ENCODE results near the gene DCDC1.
"Not testable (repeated sequence)": the region's sequence is repeated elsewhere in the genome, so short reads cannot be mapped to it uniquely, and the experiment has no call there.

Gene DCDC1

DNA sequence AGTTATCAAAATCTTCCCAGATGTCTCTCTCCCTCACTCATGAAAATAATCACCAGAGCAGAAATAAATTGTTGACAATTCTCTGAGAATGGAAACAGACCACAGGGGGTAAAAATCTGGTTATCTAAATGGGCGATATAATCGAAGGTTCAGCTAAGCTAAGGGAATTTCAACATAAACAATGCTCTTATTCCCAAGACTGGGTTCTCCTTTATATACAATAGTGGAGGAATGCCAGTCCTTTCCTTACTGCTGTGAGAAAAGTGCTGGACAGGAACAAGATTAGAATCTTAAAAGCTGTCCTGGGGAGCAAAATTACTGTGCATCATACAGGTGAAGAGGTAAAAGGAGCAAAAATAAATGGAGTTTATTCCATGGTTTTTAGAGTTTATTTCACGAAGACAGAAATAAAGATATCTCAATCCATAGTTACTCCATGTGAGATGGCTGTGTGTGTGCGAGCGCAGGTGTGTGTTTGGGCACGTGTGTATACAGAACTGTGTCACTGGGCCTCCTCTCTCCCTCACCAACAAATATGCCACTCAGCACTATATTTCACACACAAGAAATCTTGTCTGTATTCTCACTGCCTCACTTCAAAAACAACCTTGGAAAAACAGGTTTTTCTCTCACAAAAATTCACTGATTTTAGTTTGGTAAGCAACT lies 385.6 kb downstream of the DCDC1 start:
- DNase-seq = no peak

- no peak for DNase-seq
These were observed 386.4 kb downstream of the DCDC1 start for GRCh38 chr11:30983143-30983542.

GRCh38 chr11:30967579-30967978 lies 402.0 kb downstream of the DCDC1 start:
- no peak for DNase-seq

DNA sequence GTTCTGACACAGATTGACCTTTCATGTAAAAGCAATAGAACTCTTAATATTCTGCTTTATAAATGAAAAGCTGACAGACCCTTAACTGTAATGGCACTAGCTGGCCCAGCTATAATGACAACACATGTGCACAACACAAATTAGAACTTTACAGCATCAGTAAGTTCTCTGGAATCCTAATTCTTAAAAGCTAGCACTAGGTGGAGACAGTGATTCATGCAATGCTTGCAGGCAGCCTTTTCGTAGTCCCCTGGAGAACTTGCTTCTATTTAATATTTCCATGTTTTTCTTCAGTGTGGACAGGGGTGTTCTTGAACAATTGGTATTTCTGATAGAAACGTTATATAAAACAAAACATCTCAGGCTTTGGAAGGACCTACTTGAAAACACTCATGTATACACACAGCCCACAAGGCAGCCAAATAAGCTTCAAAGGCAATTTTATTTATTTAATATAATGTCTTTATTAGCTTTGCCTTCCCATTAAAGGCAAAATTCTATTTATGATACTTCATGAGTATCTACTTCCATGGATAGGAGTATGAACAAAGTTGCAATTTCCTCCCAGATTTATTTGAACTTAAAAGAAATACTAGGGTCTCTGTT lies 409.0 kb downstream of the DCDC1 start:
- DNase-seq = peak; percentile 17

- DNase-seq = no peak
These were observed 412.8 kb downstream of the DCDC1 start for GRCh38 chr11:30956751-30957150.

GRCh38 chr11:30949838-30950237 lies 419.7 kb downstream of the DCDC1 start:
- no peak for DNase-seq

DNA sequence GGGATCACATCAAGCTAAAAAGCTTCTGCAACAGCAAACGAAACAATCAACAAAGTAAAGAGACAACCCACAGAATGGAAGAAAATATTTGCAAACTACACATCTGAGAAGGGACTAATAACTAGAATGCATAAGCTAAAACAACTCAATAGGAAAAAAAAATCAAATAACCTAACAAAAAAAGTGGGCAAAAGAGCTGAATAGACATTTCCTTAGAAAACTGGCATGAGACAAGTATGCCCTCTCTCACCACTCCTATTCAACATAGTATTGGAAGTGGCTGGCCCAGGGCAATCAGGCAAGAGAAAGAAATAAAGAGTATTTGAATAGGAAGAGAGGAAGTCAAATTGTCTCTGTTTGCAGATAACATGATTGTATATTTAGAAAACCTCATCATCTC lies 421.8 kb downstream of the DCDC1 start:
- not testable (repeated sequence) for DNase-seq

- no peak for DNase-seq
These were observed 430.7 kb downstream of the DCDC1 start for GRCh38 chr11:30938810-30939209.

DNA sequence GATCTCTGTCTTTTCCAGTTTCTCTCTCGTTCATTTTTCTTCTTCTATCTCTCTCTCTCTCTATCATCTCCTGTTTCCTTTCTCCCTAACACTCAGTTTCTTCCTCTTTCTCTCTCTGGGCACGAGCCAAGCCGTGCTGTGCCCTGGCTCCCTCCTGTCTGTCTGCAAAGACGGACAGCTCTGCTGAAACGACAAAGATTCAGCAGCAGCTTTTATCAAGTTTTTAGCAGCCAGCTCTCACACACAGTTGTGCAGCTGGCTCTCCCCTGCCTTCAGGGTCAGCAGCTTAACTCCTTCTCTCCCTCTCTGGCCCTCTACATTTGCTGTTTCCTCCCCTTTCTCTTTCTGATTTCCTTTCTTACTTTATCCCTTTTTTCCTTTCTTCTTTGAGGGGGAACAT lies 431.4 kb downstream of the DCDC1 start:
- no peak for DNase-seq

DNA sequence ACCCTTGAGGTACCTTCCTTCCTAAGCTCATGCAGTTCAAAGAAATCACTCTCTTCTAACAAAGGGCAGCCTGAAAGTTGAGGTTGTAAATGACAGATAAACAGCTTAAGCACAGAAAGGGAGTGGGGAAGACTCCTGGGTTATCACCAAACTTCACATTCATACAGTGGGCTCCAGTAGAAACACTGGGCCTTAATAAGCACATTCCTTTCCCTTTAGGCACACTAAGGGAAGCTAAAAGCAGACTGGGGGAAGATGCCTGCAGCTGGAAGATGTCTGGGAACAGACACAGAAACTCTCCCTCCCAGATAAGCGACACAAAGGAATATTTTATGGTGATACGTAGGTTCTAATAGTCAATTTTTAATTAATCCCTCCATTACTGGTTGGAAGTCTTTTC lies 433.0 kb downstream of the DCDC1 start:
- DNase-seq = no peak

GRCh38 chr11:30935861-30936260 lies 433.7 kb downstream of the DCDC1 start:
- no peak for DNase-seq

DNA sequence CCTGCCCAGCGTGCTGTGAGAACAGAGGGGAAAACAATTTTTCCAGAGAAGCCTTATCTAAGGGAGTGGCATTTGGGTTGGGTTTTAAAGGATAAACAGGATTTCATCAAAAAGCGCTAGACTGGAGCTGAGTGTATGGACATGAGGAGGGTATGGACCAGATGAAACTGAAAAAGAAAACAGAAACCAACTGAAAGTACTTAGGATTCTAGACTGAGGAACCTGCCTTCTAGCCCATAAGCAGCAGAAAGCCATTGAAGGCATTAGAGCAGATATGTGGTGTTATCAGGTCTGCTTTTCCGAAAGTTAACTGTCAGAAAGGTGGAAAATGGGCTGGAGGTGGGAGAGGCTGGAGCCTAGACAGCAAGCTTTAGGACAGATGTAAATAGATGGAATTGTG lies 443.4 kb downstream of the DCDC1 start:
- no peak for DNase-seq

- no peak for DNase-seq
These were observed 447.7 kb downstream of the DCDC1 start for GRCh38 chr11:30921811-30922210.

- no peak for DNase-seq
These were observed 450.0 kb downstream of the DCDC1 start for GRCh38 chr11:30919389-30920152.

DNA sequence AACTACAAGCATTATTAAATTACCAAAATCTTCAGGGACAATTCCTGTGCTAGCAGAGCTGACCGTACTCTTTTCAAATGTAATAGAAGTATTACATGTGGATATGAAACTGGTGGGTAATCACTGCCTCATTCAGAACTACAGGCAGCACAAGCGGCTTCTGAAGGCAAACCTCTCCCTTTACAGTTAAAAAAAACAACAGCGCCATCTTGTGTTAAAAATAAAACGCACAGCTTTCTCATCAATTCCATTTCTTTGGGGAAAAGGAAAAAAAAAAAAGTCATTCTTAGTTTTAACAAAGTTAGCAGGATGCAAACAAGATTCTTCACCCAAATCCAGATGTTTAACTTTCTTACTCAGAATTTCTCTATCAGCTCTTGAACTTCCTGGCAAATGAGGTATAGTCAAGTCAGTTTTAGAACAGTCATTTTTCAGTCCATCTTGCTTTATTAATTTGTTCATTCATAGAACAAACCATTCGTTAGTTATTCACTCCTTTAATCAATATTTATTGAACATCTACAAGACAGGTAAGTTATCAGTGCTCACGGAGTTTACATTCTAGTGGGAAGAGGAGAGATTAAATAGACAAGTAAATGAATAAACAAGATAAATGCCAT lies 451.6 kb downstream of the DCDC1 start:
- DNase-seq = peak; percentile 46

GRCh38 chr11:30917266-30917665 lies 452.3 kb downstream of the DCDC1 start:
- no peak for DNase-seq

DNA sequence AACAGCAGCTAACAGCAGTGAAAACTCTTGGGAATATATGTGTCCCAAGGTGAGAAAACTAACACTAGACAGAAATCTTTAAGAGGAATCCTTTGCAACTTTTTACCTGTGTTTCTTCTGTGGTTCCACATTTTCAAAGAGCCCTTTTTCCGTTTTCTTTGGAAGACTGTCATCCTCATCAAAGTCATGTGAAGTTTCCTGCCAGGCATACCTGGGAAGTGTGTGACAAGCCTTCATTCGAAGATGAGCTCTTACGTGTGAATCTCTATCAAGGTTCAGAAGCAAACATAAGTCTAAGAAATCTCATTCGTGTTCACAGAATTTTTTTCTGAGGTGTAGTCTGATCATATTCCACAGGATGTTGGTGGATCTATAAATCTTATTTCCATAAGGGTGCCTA lies 452.8 kb downstream of the DCDC1 start:
- DNase-seq = no peak

GRCh38 chr11:30914143-30914762 lies 455.3 kb downstream of the DCDC1 start:
- DNase-seq = peak; percentile 57

- DNase-seq = no peak
These were observed 458.3 kb downstream of the DCDC1 start for GRCh38 chr11:30911247-30911646.

- no peak for DNase-seq
These were observed 460.7 kb downstream of the DCDC1 start for GRCh38 chr11:30908857-30909256.

GRCh38 chr11:30908272-30908671 lies 461.3 kb downstream of the DCDC1 start:
- no peak for DNase-seq

DNA sequence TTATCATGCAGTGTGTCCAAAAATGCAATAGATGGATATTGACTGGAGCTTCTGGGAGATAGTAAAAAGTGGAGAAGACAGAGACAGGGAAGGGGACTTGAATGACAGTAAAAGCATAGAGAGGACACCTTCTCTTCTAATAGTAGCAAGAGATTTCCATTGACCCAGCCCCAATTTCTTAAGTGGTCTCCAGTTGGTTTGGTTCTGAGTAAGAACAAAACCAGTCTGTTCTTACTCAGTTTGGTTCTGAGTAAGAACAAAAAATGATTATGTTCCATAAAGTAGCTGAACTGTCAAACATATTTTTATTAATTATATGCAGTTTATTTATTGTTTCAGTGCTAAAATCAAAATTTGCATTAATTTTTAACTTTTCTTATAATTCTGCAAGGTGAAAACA lies 466.6 kb downstream of the DCDC1 start:
- DNase-seq = no peak

- DNase-seq = no peak
These were observed 474.5 kb downstream of the DCDC1 start for GRCh38 chr11:30895046-30895445.

Data from NCI-H1092 (cell line).